Measurements from ENCODE around the gene FCRL5.

Gene FCRL5

DNA sequence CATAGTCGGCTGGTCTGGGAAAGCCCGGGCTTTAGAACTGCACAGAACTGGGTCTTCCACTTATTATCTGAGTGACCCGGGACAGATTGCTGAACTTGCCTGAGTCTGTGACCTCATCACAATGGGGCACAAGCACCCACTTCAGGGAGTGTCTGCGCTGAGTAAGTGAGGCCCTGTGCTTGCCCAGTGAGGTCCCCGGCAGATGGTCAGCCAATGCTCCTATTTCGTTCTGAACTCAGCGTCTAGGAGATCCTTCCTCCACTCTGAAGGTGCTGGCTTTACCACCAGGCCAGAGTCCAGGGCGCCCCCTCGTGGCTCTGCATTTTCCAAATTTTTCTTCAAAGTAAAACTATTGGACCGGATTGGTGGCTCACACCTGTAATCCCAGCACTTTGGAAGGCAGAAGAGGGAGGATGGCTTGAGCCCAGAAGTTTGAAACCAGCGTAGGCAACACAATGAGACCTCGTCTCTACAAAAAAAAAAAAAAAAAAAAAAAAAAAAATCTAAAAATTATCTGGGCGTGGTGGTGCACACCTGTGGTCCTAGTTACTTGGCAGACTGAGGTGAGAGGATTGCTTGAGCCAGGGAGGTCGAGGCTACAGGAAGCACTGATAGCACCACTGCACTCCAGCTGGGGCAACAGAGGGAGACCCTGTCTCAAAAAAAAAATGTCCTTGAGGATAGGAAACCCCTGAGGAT is 61.7 kb downstream of the FCRL5 start:
- Histone ChIP-seq H3K36me3 (replicated peaks in 1 of 2; ENCODE audit: control insufficient read depth in 2 of 2, insufficient read depth in 2 of 2, low read length in 2 of 2) (no peaks in the 10 kb centered on the region), H3K23ac (ENCODE audit: low read depth, low read length, poor library complexity) (no peak overlapping the region), H3K79me1 (ENCODE audit: low read depth, low read length) (no peaks in the 10 kb centered on the region), H4K91ac (ENCODE audit: low read depth, low read length, poor library complexity) (no peak overlapping the region), H3K27me3 (ENCODE audit: control insufficient read depth in 3 of 3, insufficient read depth in 3 of 3, low read depth in 1 of 3, low read length in 3 of 3) (no peaks in the 10 kb centered on the region), H3K27ac (replicated peaks; ENCODE audit: low read length) (no peak overlapping the region), H2BK5ac (ENCODE audit: low read length) (no peak overlapping the region), H3K4me2 (ENCODE audit: insufficient read depth, low read length, poor library complexity, severe bottlenecking) (no peak overlapping the region), H3K9me3 (replicated peaks in 1 of 2; ENCODE audit: control insufficient read depth in 2 of 2, insufficient read depth in 1 of 2, low read depth in 1 of 2, low read length in 2 of 2) (no peaks in the 10 kb centered on the region), H3K14ac (ENCODE audit: low read length) (no peak overlapping the region), H3K4me3 (ENCODE audit: low read length in 2 of 2) (no peak overlapping the region), H3K9ac (ENCODE audit: low read depth, low read length, poor library complexity) (no peak overlapping the region), H3K4ac (ENCODE audit: low read length) (no peak overlapping the region), H2AK5ac (ENCODE audit: low read depth, low read length) (peak overlapping the region; percentile 70), H3K18ac (ENCODE audit: low read length) (peak overlapping the region; percentile 57), H2AFZ (ENCODE audit: low read length) (no peak overlapping the region), H2BK15ac (ENCODE audit: low read length) (peak overlapping the region; percentile 30), H3K4me1 (ENCODE audit: control insufficient read depth in 2 of 2, insufficient read depth in 1 of 2, low read depth in 1 of 2, low read length in 2 of 2) (no peaks in the 10 kb centered on the region), H4K8ac (ENCODE audit: low read depth, low read length) (no peak overlapping the region), H2BK120ac (ENCODE audit: low read depth, low read length) (no peak overlapping the region), H2BK12ac (ENCODE audit: low read length) (no peak overlapping the region)
- DNase-seq (ENCODE audit: low spot score), result peak; percentile 62
- no CpG with 5 or more reads among the region's 14 CpGs for WGBS, 2 donors (ENCODE audit: extremely low coverage in 2 of 2, insufficient read length in 2 of 2, insufficient replicate concordance in 1 of 2)

DNA sequence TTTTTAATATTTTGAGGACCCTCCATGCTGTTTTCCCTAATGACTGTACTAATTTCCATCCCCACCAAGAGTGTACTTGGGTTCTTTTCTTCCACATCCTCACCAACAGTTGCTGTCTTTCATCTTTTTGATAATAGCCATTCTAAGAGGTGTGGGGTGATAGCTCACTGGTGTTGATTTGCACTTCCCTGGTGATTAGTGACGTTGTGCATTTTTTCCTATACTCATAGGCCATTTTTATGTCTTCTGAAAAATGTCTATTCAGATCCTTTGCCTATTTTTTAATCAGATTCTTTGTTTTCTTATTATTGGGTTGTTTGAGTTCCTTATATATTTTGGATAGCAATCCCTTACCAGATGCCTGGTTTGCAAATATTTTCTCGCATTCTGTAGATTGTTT is 64.2 kb downstream of the FCRL5 start:
- H3K79me1 ChIP-seq (ENCODE audit: low read depth, low read length), result no peaks in the 10 kb centered on the region
- no peak overlapping the region for H3K4me3 ChIP-seq (ENCODE audit: low read length in 2 of 2)
- H2BK120ac ChIP-seq (ENCODE audit: low read depth, low read length), result no peak overlapping the region
- DNase-seq (ENCODE audit: low spot score), result no peak
- H3K27me3 ChIP-seq (ENCODE audit: control insufficient read depth in 3 of 3, insufficient read depth in 3 of 3, low read depth in 1 of 3, low read length in 3 of 3), result no peaks in the 10 kb centered on the region
- no peaks in the 10 kb centered on the region for H3K36me3 ChIP-seq (replicated peaks in 1 of 2; ENCODE audit: control insufficient read depth in 2 of 2, insufficient read depth in 2 of 2, low read length in 2 of 2)
- H3K4me2 ChIP-seq (ENCODE audit: insufficient read depth, low read length, poor library complexity, severe bottlenecking), result no peak overlapping the region
- no peak overlapping the region for H2AFZ ChIP-seq (ENCODE audit: low read length)
- no peak overlapping the region for H3K27ac ChIP-seq (replicated peaks; ENCODE audit: low read length)
- H3K9me3 ChIP-seq (replicated peaks in 1 of 2; ENCODE audit: control insufficient read depth in 2 of 2, insufficient read depth in 1 of 2, low read depth in 1 of 2, low read length in 2 of 2), result no peaks in the 10 kb centered on the region
- H3K14ac ChIP-seq (ENCODE audit: low read length), result no peak overlapping the region
- no peak overlapping the region for H4K8ac ChIP-seq (ENCODE audit: low read depth, low read length)
- no CpG with 5 or more reads among the region's 2 CpGs for WGBS, 2 donors (ENCODE audit: extremely low coverage in 2 of 2, insufficient read length in 2 of 2, insufficient replicate concordance in 1 of 2)
- no peak overlapping the region for H3K9ac ChIP-seq (ENCODE audit: low read depth, low read length, poor library complexity)
- H2AK5ac ChIP-seq (ENCODE audit: low read depth, low read length), result no peak overlapping the region
- no peak overlapping the region for H3K18ac ChIP-seq (ENCODE audit: low read length)
- H2BK15ac ChIP-seq (ENCODE audit: low read length), result no peak overlapping the region
- H2BK12ac ChIP-seq (ENCODE audit: low read length), result no peak overlapping the region
- no peak overlapping the region for H3K4ac ChIP-seq (ENCODE audit: low read length)
- no peaks in the 10 kb centered on the region for H3K4me1 ChIP-seq (ENCODE audit: control insufficient read depth in 2 of 2, insufficient read depth in 1 of 2, low read depth in 1 of 2, low read length in 2 of 2)
- no peak overlapping the region for H3K23ac ChIP-seq (ENCODE audit: low read depth, low read length, poor library complexity)
- H4K91ac ChIP-seq (ENCODE audit: low read depth, low read length, poor library complexity), result no peak overlapping the region
- no peak overlapping the region for H2BK5ac ChIP-seq (ENCODE audit: low read length)

DNA sequence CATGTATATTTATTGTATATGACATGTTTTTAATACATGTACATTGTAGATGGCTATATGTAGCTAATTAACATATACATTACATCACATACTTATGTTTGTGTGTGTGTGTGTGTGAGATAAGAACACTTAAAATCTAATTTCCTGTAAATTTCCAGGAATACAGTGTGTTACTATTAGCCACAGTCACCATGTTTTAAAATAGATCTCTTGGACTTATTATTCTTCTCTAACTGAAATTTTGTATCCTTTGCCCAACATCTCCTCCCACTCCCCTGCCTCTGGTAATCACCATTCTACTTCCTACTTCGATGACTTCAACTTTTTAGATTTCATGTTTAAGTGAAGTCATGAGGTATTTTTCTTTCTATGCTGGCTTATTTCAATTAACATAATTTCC is 64.8 kb downstream of the FCRL5 start:
- Histone ChIP-seq H2AFZ (ENCODE audit: low read length) (no peak overlapping the region), H2BK120ac (ENCODE audit: low read depth, low read length) (no peak overlapping the region), H2BK5ac (ENCODE audit: low read length) (no peak overlapping the region), H4K8ac (ENCODE audit: low read depth, low read length) (no peak overlapping the region), H4K91ac (ENCODE audit: low read depth, low read length, poor library complexity) (no peak overlapping the region), H2AK5ac (ENCODE audit: low read depth, low read length) (no peak overlapping the region), H3K9me3 (replicated peaks in 1 of 2; ENCODE audit: control insufficient read depth in 2 of 2, insufficient read depth in 1 of 2, low read depth in 1 of 2, low read length in 2 of 2) (no peaks in the 10 kb centered on the region), H3K4me3 (ENCODE audit: low read length in 2 of 2) (no peak overlapping the region), H3K27me3 (ENCODE audit: control insufficient read depth in 3 of 3, insufficient read depth in 3 of 3, low read depth in 1 of 3, low read length in 3 of 3) (no peaks in the 10 kb centered on the region), H2BK15ac (ENCODE audit: low read length) (no peak overlapping the region), H3K36me3 (replicated peaks in 1 of 2; ENCODE audit: control insufficient read depth in 2 of 2, insufficient read depth in 2 of 2, low read length in 2 of 2) (no peaks in the 10 kb centered on the region), H3K79me1 (ENCODE audit: low read depth, low read length) (no peaks in the 10 kb centered on the region), H3K27ac (replicated peaks; ENCODE audit: low read length) (no peak overlapping the region), H3K23ac (ENCODE audit: low read depth, low read length, poor library complexity) (no peak overlapping the region), H3K9ac (ENCODE audit: low read depth, low read length, poor library complexity) (no peak overlapping the region), H3K4me2 (ENCODE audit: insufficient read depth, low read length, poor library complexity, severe bottlenecking) (no peak overlapping the region), H2BK12ac (ENCODE audit: low read length) (no peak overlapping the region), H3K14ac (ENCODE audit: low read length) (no peak overlapping the region), H3K18ac (ENCODE audit: low read length) (no peak overlapping the region), H3K4ac (ENCODE audit: low read length) (no peak overlapping the region), H3K4me1 (ENCODE audit: control insufficient read depth in 2 of 2, insufficient read depth in 1 of 2, low read depth in 1 of 2, low read length in 2 of 2) (no peaks in the 10 kb centered on the region)
- DNase-seq (ENCODE audit: low spot score), result no peak
- WGBS, 2 donors (ENCODE audit: extremely low coverage in 2 of 2, insufficient read length in 2 of 2, insufficient replicate concordance in 1 of 2), result no CpG with 5 or more reads among the region's 1 CpG

DNA sequence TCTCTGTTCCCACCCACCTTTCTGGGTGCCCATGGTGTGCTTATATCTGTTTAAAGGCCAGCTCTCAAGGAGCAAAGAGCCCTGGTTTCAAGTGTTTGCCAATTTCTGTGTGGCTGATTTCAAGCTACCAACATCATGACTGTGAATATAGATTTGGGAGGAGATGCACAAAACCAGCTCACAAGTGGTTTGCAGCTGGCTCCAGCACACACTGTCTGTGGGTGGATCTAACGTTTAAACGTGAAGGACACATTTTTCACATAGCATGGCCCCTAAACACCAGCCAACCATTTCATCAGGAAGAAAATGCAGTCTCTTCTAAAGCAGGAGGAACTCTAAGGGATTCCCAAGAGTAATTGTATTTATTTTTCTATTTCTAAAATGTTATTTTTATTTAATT is 65.2 kb downstream of the FCRL5 start:
- Histone ChIP-seq H2BK12ac (ENCODE audit: low read length) (no peak overlapping the region), H3K9ac (ENCODE audit: low read depth, low read length, poor library complexity) (no peak overlapping the region), H2AFZ (ENCODE audit: low read length) (no peak overlapping the region), H3K4me1 (ENCODE audit: control insufficient read depth in 2 of 2, insufficient read depth in 1 of 2, low read depth in 1 of 2, low read length in 2 of 2) (no peaks in the 10 kb centered on the region), H3K18ac (ENCODE audit: low read length) (no peak overlapping the region), H3K14ac (ENCODE audit: low read length) (no peak overlapping the region), H2BK15ac (ENCODE audit: low read length) (no peak overlapping the region), H3K4ac (ENCODE audit: low read length) (no peak overlapping the region), H4K8ac (ENCODE audit: low read depth, low read length) (no peak overlapping the region), H3K79me1 (ENCODE audit: low read depth, low read length) (no peaks in the 10 kb centered on the region), H3K4me3 (ENCODE audit: low read length in 2 of 2) (no peak overlapping the region), H3K23ac (ENCODE audit: low read depth, low read length, poor library complexity) (no peak overlapping the region), H2BK5ac (ENCODE audit: low read length) (no peak overlapping the region), H3K36me3 (replicated peaks in 1 of 2; ENCODE audit: control insufficient read depth in 2 of 2, insufficient read depth in 2 of 2, low read length in 2 of 2) (no peaks in the 10 kb centered on the region), H2BK120ac (ENCODE audit: low read depth, low read length) (no peak overlapping the region), H3K9me3 (replicated peaks in 1 of 2; ENCODE audit: control insufficient read depth in 2 of 2, insufficient read depth in 1 of 2, low read depth in 1 of 2, low read length in 2 of 2) (no peaks in the 10 kb centered on the region), H2AK5ac (ENCODE audit: low read depth, low read length) (no peak overlapping the region), H3K27ac (replicated peaks; ENCODE audit: low read length) (no peak overlapping the region), H4K91ac (ENCODE audit: low read depth, low read length, poor library complexity) (no peak overlapping the region), H3K27me3 (ENCODE audit: control insufficient read depth in 3 of 3, insufficient read depth in 3 of 3, low read depth in 1 of 3, low read length in 3 of 3) (no peaks in the 10 kb centered on the region), H3K4me2 (ENCODE audit: insufficient read depth, low read length, poor library complexity, severe bottlenecking) (no peak overlapping the region)
- DNase-seq (ENCODE audit: low spot score), result no peak
- WGBS, 2 donors (ENCODE audit: extremely low coverage in 2 of 2, insufficient read length in 2 of 2, insufficient replicate concordance in 1 of 2), result no CpG with 5 or more reads among the region's 2 CpGs

Measured in neuronal stem cell (in vitro differentiated cells).